PC-3 (cell line): Measurements from ENCODE around the gene DNAH14. TPM values are rescaled to one million over a fixed set of nuclear protein-coding genes. Genes with fewer than 3 reads are reported as not detected.
"Not testable (repeated sequence)": the region's sequence is repeated elsewhere in the genome, so short reads cannot be mapped to it uniquely, and the experiment has no call there.

Experiments used
- ATAC-seq: fragments of 200-7000 bp; cut with Tn5 transposase; 2 replicates; pipeline ENCODE4 v1.9.1; 2020; ENCODE audit warnings: mild to moderate bottlenecking, moderate library complexity
- BruUV-seq: library from RNA; stranded (reverse); fragments of 400-500 nt; replicated peaks from 2 replicates; lab custom pipeline; 2021; lab: Mats Ljungman, UMichigan
- CTCF ChIA-PET: fragments of 300-600 bp; sonication (Branson Sonifier 250); formaldehyde crosslinking; loops from one replicate; lab custom pipeline; 2022; ENCODE audit warnings: antibody characterized with exemption; lab: Charles Lee
- POLR2A ChIA-PET: fragments of 300-600 bp; sonication (Branson Sonifier 250); formaldehyde crosslinking; loops from one replicate; lab custom pipeline; 2022; ENCODE audit warnings: antibody characterized with exemption; ENCODE audit not compliant: unreplicated experiment; lab: Charles Lee
- DNase-seq: peaks from one replicate; pipeline ENCODE4 v3.0.0-alpha.2; 2015
- H2AFZ ChIP-seq: fragments of 300-600 bp; sonication (generic); 2 replicates; pipeline ENCODE4 v1.6.0; 2016; ENCODE audit warnings: antibody characterized with exemption, low read length
- H3F3A ChIP-seq: fragments of 300-600 bp; sonication (generic); one replicate; pipeline ENCODE4 v1.6.0; 2017; ENCODE audit warnings: antibody characterized with exemption, low read length, control low read depth, mild to moderate bottlenecking; ENCODE audit not compliant: unreplicated experiment
- H3K27ac ChIP-seq: fragments of 300-600 bp; sonication (generic); 2 replicates; pipeline ENCODE4 v1.5.1; 2016; ENCODE audit warnings: mild to moderate bottlenecking, low read length
- H3K27me3 ChIP-seq: fragments of 300-600 bp; sonication (generic); 2 replicates; pipeline ENCODE4 v1.6.1; 2016; ENCODE audit warnings: low read length, mixed read lengths
- H3K36me3 ChIP-seq: fragments of 300-600 bp; sonication (generic); 2 replicates; pipeline ENCODE4 v1.6.1; 2016; ENCODE audit warnings: low read depth, mixed run types, low read length, mixed read lengths
- H3K4me1 ChIP-seq: fragments of 300-600 bp; sonication (generic); 2 replicates; pipeline ENCODE4 v1.5.1; 2016; ENCODE audit warnings: low read length; ENCODE audit not compliant: insufficient read depth
- H3K4me2 ChIP-seq: fragments of 300-600 bp; sonication (generic); 2 replicates; pipeline ENCODE4 v1.6.0; 2016; ENCODE audit warnings: low read length
- H3K4me3 ChIP-seq: fragments of 300-600 bp; sonication (generic); 2 replicates; pipeline ENCODE4 v1.5.1; 2016; ENCODE audit warnings: mild to moderate bottlenecking, low read length, mixed read lengths
- H3K79me2 ChIP-seq: fragments of 300-600 bp; sonication (generic); 2 replicates; pipeline ENCODE4 v1.6.1; 2017; ENCODE audit warnings: low read length, mixed read lengths
- H3K9ac ChIP-seq: fragments of 300-600 bp; sonication (generic); 2 replicates; pipeline ENCODE4 v1.6.0; 2016; ENCODE audit warnings: mild to moderate bottlenecking, low read length
- H3K9me2 ChIP-seq: fragments of 300-600 bp; sonication (generic); replicated peaks from 2 replicates; pipeline ENCODE4 v1.6.1; 2016; ENCODE audit warnings: mixed run types, low read length, mixed read lengths
- H3K9me3 ChIP-seq: fragments of 300-600 bp; sonication (generic); 2 replicates; pipeline ENCODE4 v1.6.1; 2016; ENCODE audit warnings: low read length, mixed read lengths
- H4K20me1 ChIP-seq: fragments of 300-600 bp; sonication (generic); 2 replicates; pipeline ENCODE4 v1.6.1; 2016; ENCODE audit warnings: low read length, mixed read lengths
- CTCF ChIP-seq: fragments of 300-600 bp; sonication (generic); conservative IDR thresholded peaks from 2 replicates; pipeline ENCODE4 v1.5.1; 2017; ENCODE audit warnings: antibody characterized with exemption, low read depth, mild to moderate bottlenecking, low read length
- EZH2 ChIP-seq: fragments of 300-600 bp; sonication (generic); IDR thresholded peaks from one replicate; pipeline ENCODE4 v1.6.1; 2017; ENCODE audit warnings: antibody characterized with exemption, mild to moderate bottlenecking, low read length; ENCODE audit not compliant: unreplicated experiment
- EZH2phosphoT487 ChIP-seq: fragments of 300-600 bp; sonication (generic); IDR thresholded peaks from 2 replicates; pipeline ENCODE4 v1.6.1; 2018; ENCODE audit warnings: mild to moderate bottlenecking, antibody characterized with exemption, low read length, borderline replicate concordance
- intact Hi-C: fragments of 100-400 bp; cut with micrococcal nuclease; formaldehyde crosslinking; loops from 2 replicates; pipeline ENCODE4 v1.9.0; 2023
- total RNA-seq: library from RNA; depleted of rRNA; stranded (reverse); fragments of >200 nt; gene quantifications from 2 replicates; pipeline ENCODE4 v1.2.3, GENCODE V29; 2014

Gene DNAH14
- total RNA-seq, 1 experiment from 2014 or later: 42.8 TPM

DNA sequence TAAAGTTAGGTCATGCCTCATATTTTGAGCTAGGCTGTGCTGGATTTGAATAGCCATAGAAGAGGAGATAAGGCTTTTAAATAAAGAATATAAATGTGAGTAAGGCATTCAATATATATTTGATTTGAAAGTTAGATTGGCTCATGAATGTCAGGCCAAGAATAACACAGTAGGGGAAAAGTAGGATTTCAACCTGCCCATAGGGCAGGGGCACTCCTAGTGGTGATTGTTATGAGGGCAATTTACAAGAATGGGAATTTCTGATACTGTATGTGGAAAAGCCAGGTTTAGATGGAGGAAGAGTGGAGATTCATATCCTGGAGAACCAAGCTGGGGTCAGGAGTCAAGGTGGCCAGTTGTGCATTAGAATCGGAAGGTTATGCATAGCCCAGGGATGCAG is 74.9 kb downstream of the DNAH14 start:
- H3F3A ChIP-seq: no peaks in the 10 kb centered on the region
- H3K9ac ChIP-seq: no peak overlapping the region
- no peak overlapping the region for H2AFZ ChIP-seq
- H3K4me3 ChIP-seq: no peak overlapping the region
- intact Hi-C loops: no loop called here
- no peaks in the 10 kb centered on the region for H3K79me2 ChIP-seq
- DNase-seq: peak; percentile 27
- POLR2A ChIA-PET: no interaction called here
- H3K36me3 ChIP-seq: peaks cover 2% of the 10 kb centered on the region; the same call in 1 of the 2 replicates
- no peaks in the 10 kb centered on the region for H3K4me1 ChIP-seq
- TF ChIP-seq EZH2phosphoT487 (no peak), EZH2 (no peak), CTCF (peak; percentile 63)
- no TSS peak for BruUV-seq
- H3K27ac ChIP-seq: no peak overlapping the region
- ATAC-seq: no peak; the same call in 1 of the 2 replicates
- H4K20me1 ChIP-seq: no peaks in the 10 kb centered on the region
- H3K4me2 ChIP-seq: no peak overlapping the region
- H3K27me3 ChIP-seq: no peaks in the 10 kb centered on the region
- CTCF ChIA-PET: no interaction called here
- H3K9me3 ChIP-seq: no peaks in the 10 kb centered on the region
- H3K9me2 ChIP-seq: no peaks in the 10 kb centered on the region

DNA sequence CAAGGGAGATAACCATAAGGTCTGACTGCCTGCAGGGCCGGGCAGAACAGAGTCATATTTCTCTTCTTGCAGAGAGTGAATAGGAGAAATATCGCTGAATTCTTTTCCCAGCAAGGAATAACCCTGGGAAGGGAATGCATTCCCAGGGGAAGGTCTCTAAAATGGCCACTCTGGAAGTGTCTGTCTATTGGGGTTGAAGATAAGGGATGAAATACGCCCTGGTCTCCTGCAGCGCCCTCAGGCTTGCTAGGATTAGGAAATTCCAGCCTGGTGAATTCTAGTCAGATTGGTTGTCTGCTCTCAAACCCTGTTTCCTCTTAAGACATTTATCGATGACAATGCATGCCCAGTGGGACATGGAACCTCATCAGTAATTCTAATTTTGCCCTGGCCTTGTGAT is 76.9 kb downstream of the DNAH14 start:
- H3K4me1 ChIP-seq, intact Hi-C loops, BruUV-seq, H3K79me2 ChIP-seq, H4K20me1 ChIP-seq, H3K9ac ChIP-seq, H3K4me3 ChIP-seq, H3F3A ChIP-seq, H3K4me2 ChIP-seq, H3K27ac ChIP-seq, ATAC-seq, POLR2A ChIA-PET, H3K9me3 ChIP-seq, H3K36me3 ChIP-seq, H2AFZ ChIP-seq, H3K9me2 ChIP-seq, CTCF ChIA-PET, DNase-seq, H3K27me3 ChIP-seq: not testable (repeated sequence)

DNA sequence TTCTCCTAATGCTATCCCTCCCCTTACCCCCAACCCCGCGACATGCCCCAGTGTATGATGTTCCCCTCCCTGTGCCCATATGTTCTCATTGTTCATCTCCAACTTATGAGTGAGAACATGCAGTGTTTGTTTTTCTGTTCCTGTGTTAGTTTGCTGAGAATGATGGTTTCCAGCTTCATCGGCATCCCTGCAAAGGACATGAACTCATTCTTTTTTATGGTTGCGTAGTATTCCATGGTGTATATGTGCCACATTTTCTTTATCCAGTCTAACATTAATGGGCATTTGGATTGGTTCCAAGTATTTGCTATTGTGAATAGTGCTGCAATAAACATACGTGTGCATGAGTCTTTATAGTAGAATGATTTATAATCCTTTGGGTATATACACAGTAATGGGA is 78.6 kb downstream of the DNAH14 start:
- H4K20me1 ChIP-seq: not testable (repeated sequence)

GRCh38 chr1:225021037-225021436 is 91.6 kb downstream of the DNAH14 start:
- no peak overlapping the region for H2AFZ ChIP-seq
- no peaks in the 10 kb centered on the region for H3K9me2 ChIP-seq
- peaks cover 5% of the 10 kb centered on the region; the same call in 1 of the 2 replicates for H3K9me3 ChIP-seq
- no TSS peak for BruUV-seq
- ChIA-PET POLR2A (interaction anchor here (0.6 kb wide), 1 partner anchor 108 kb away, joined by 3 read pairs; no protein-coding TSS in a partner anchor), CTCF (no interaction called here)
- DNase-seq (no peak), ATAC-seq (no peak)
- H3K27me3 ChIP-seq: no peaks in the 10 kb centered on the region
- H3K4me2 ChIP-seq: no peak overlapping the region
- H3F3A ChIP-seq: no peaks in the 10 kb centered on the region
- no peak overlapping the region for H3K9ac ChIP-seq
- no peak overlapping the region for H3K4me3 ChIP-seq
- H3K36me3 ChIP-seq: peaks cover 6% of the 10 kb centered on the region
- no peaks in the 10 kb centered on the region for H3K4me1 ChIP-seq
- intact Hi-C loops: no loop called here
- no peak overlapping the region for H3K27ac ChIP-seq
- H4K20me1 ChIP-seq: no peaks in the 10 kb centered on the region
- TF ChIP-seq CTCF (no peak), EZH2 (no peak), EZH2phosphoT487 (no peak)
- H3K79me2 ChIP-seq: no peaks in the 10 kb centered on the region

More for the DNA sequence above, 78.6 kb downstream of the DNAH14 start:
- DNase-seq, H3K36me3 ChIP-seq, H3K9ac ChIP-seq, intact Hi-C loops, BruUV-seq, H3K27me3 ChIP-seq, H3K9me3 ChIP-seq, H3F3A ChIP-seq, H3K27ac ChIP-seq, H3K79me2 ChIP-seq, H3K4me1 ChIP-seq, POLR2A ChIA-PET, H3K9me2 ChIP-seq, H2AFZ ChIP-seq, H3K4me2 ChIP-seq, H3K4me3 ChIP-seq, ATAC-seq, CTCF ChIA-PET: not testable (repeated sequence)
